AG04450 (cell line): ENCODE measurements around the gene ERFL. TPM values are rescaled to one million over a fixed set of nuclear protein-coding genes. Genes with fewer than 3 reads are reported as not detected.

ENCODE experiments used
- CTCF ChIA-PET: fragments of 300-600, 350-600 bp; formaldehyde crosslinking; extraction: SDS; loops from one replicate; lab custom pipeline; 2022; ENCODE audit warnings: antibody characterized with exemption, inconsistent platforms; lab: Charles Lee
- POLR2A ChIA-PET: fragments of 350-600 bp; formaldehyde crosslinking; extraction: SDS; loops from one replicate; lab custom pipeline; 2021; ENCODE audit warnings: antibody characterized with exemption, inconsistent platforms; lab: Yijun Ruan, JAX
- DNase-seq: peaks from one replicate; pipeline ENCODE4 v3.0.0-alpha.2; 2011; ENCODE audit warnings: low read depth, low spot score
- H3K27ac ChIP-seq: one replicate; pipeline ENCODE4 v1.5.1; 2012; ENCODE audit warnings: low read depth, low read length, control low read depth
- H3K27me3 ChIP-seq: one replicate; pipeline ENCODE4 v1.6.0; 2012; ENCODE audit warnings: low read length; ENCODE audit not compliant: control insufficient read depth, insufficient read depth
- H3K4me3 ChIP-seq: 2 replicates; pipeline ENCODE4 v1.5.1; 2011; ENCODE audit warnings: mild to moderate bottlenecking, low read depth, low read length, control low read depth
- H3K9me3 ChIP-seq: 2 replicates; pipeline ENCODE4 v1.5.1; 2012; ENCODE audit warnings: low read length; ENCODE audit not compliant: control insufficient read depth, insufficient read depth
- CTCF ChIP-seq: IDR thresholded peaks from 2 replicates; pipeline ENCODE4 v1.5.1; 2011; ENCODE audit warnings: low read depth, low read length, control low read depth, inconsistent platforms
- polyA plus RNA-seq: library from polyadenylated mRNA; depleted of rRNA; stranded (reverse); fragments of >200 nt; gene quantifications from 2 replicates; pipeline ENCODE4 v1.2.3, GENCODE V29; 2011

Gene ERFL
- polyA plus RNA-seq, 1 experiment: not detected

GRCh38 chr19:41934849-41935374 lies 6.7 kb upstream of the ERFL start:
- H3K27me3 ChIP-seq: peaks cover 71% of the 10 kb centered on the region
- peak; percentile 95 for TF ChIP-seq CTCF
- H3K4me3 ChIP-seq: no peak overlapping the region
- ChIA-PET POLR2A (interaction anchor here (1.2 kb wide), 1 partner anchor 62 kb away, joined by 3 read pairs; no protein-coding TSS in a partner anchor), CTCF (interaction anchor here (0.5 to 1.2 kb wide), 2 partner anchors 24 to 65 kb away, joined by 3 read pairs; partner anchors contain the start of gene RABAC1)
- no peak overlapping the region for H3K27ac ChIP-seq
- peak; percentile 13 for DNase-seq
- peaks cover 4% of the 10 kb centered on the region; the same call in 1 of the 2 replicates for H3K9me3 ChIP-seq

- no peak for TF ChIP-seq CTCF
- peaks cover 4% of the 10 kb centered on the region; the same call in 1 of the 2 replicates for H3K9me3 ChIP-seq
- no peak overlapping the region for H3K4me3 ChIP-seq
- ChIA-PET POLR2A (interaction anchor here (1.2 kb wide), 1 partner anchor 61 kb away, joined by 3 read pairs; no protein-coding TSS in a partner anchor), CTCF (interaction anchor here (1.2 to 1.6 kb wide), 2 partner anchors 23 to 26 kb away, joined by 3 to 4 read pairs; partner anchors contain the start of gene RABAC1)
- DNase-seq: no peak
- no peak overlapping the region for H3K27ac ChIP-seq
- peaks cover 78% of the 10 kb centered on the region for H3K27me3 ChIP-seq
These were observed 5.6 kb upstream of the ERFL start for GRCh38 chr19:41933693-41934426.

DNA sequence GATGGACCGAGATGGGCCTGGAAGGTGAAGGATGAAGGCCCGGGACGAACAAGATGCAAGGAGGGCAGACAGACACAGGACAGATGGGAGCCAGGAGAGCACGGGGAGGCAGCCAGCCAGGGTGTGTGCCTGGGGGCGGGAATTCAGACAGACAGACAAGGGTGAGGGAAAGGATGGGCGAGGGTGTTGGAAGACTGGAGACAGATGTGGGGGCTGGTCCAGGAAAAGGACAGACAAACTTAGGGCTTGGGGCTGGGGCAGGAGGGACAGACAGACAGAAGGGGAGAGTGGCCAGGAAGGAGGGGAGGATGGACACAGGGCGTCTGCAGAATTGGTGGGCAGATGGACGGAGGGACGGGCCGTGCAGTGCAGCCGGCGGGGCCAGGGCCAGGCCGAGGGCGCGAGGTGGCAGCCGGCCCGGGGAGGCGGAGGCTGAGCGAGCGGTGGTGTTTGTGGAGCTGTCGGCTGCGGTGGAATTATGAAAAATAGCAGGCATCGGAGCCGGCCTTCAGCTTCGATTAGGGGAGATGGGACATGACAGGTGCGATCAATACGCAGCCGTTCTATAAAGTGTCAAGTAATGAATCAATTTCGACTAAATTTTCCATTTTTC lies 4.6 kb upstream of the ERFL start:
- no peak overlapping the region for H3K27ac ChIP-seq
- H3K4me3 ChIP-seq: no peak overlapping the region
- no peak for DNase-seq
- ChIA-PET POLR2A (no interaction called here), CTCF (interaction anchor here (0.6 to 1.6 kb wide), 4 partner anchors 20 to 347 kb away, joined by 4 to 5 read pairs (median 4); no protein-coding TSS in a partner anchor)
- no peak for TF ChIP-seq CTCF
- H3K27me3 ChIP-seq: peaks cover 80% of the 10 kb centered on the region
- H3K9me3 ChIP-seq: peaks cover 4% of the 10 kb centered on the region; the same call in 1 of the 2 replicates

DNA sequence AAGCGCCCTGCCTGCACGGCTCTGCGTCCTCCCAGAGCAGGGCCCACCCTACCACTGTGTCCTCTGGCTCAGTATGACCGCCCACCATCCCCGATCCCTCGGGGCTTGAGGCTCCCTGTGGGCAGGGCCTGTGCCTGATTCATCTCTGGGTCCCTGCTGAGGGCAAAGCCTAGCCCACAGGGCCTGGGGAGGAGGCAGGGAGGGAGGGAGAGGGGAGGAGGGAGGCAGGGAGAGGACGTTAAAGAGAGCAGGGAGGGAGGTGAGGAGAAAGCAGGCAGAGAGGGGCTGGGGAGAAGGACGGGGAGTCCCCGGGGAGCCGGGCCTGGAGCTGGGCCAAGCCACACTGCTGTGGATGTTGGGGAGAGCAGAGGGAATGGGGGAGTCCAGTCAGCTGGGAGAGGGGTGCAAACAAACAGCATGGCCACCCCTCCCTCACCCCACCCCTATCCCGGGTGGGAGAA lies 4.0 kb upstream of the ERFL start:
- Histone ChIP-seq H3K4me3 (no peak overlapping the region), H3K27ac (no peak overlapping the region), H3K27me3 (peaks cover 81% of the 10 kb centered on the region), H3K9me3 (peaks cover 4% of the 10 kb centered on the region; the same call in 1 of the 2 replicates)
- no peak for TF ChIP-seq CTCF
- no peak for DNase-seq
- ChIA-PET POLR2A (no interaction called here), CTCF (interaction anchor here (0.7 to 1.1 kb wide), 2 partner anchors 21 to 59 kb away, joined by 4 to 5 read pairs; no protein-coding TSS in a partner anchor)
